Measurements from ENCODE around the gene DLX1. TPM values are rescaled to one million over a fixed set of nuclear protein-coding genes. Genes with fewer than 3 reads are reported as not detected.

DLX1 gene
- total RNA-seq, 1 experiment from 2014 or later, result 2.0 TPM

DNA sequence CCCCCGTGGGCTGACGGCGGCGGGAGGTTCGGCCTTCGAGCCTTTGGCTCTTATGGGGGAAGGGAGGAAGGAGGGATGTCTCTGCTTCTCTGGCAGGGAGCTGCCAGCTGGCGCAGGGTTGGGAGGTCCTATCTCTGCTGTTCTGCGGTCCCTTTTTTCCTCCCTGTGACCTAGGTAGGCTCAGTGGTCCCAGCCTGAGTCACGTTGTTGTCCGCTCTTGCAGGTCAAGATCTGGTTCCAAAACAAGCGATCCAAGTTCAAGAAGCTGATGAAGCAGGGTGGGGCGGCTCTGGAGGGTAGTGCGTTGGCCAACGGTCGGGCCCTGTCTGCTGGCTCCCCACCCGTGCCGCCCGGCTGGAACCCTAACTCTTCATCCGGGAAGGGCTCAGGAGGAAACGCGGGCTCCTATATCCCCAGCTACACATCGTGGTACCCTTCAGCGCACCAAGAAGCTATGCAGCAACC lies 2.5 kb downstream of the DLX1 start:
- RAD21 ChIA-PET (ENCODE audit: low non-redundant PET in 1 of 2, low total read pairs in 2 of 2, uncharacterized antibody in 2 of 2, unreplicated experiment in 2 of 2), result no interaction called here
- CTCF ChIA-PET, result no interaction called here
- no peak overlapping the region for H3K27ac ChIP-seq (ENCODE audit: low read depth, low read length)
- H3K36me3 ChIP-seq (ENCODE audit: control insufficient read depth in 1 of 2, insufficient read depth in 2 of 2, low read length in 2 of 2), result no peaks in the 10 kb centered on the region
- H2AFZ ChIP-seq (ENCODE audit: low read depth, low read length, poor library complexity, severe bottlenecking), result no peak overlapping the region
- no peak for ATAC-seq
- no peaks in the 10 kb centered on the region for H3K9me3 ChIP-seq (ENCODE audit: control insufficient read depth in 1 of 2, insufficient read depth in 1 of 2, low read depth in 1 of 2, low read length in 2 of 2)
- H4K20me1 ChIP-seq (ENCODE audit: insufficient read depth), result no peaks in the 10 kb centered on the region
- H3K27me3 ChIP-seq (ENCODE audit: insufficient read depth, low read length), result no peaks in the 10 kb centered on the region
- H3K4me1 ChIP-seq (ENCODE audit: control insufficient read depth in 1 of 2, insufficient read depth in 2 of 2, low read length in 2 of 2), result peaks cover 0 to 17% of the 10 kb centered on the region in 2 experiments; a peak in 1 of 4 replicates
- POLR2A ChIA-PET, result no interaction called here
- no peaks in the 10 kb centered on the region for H3K9me2 ChIP-seq (ENCODE audit: insufficient read depth)
- TF ChIP-seq, protein P1, sequence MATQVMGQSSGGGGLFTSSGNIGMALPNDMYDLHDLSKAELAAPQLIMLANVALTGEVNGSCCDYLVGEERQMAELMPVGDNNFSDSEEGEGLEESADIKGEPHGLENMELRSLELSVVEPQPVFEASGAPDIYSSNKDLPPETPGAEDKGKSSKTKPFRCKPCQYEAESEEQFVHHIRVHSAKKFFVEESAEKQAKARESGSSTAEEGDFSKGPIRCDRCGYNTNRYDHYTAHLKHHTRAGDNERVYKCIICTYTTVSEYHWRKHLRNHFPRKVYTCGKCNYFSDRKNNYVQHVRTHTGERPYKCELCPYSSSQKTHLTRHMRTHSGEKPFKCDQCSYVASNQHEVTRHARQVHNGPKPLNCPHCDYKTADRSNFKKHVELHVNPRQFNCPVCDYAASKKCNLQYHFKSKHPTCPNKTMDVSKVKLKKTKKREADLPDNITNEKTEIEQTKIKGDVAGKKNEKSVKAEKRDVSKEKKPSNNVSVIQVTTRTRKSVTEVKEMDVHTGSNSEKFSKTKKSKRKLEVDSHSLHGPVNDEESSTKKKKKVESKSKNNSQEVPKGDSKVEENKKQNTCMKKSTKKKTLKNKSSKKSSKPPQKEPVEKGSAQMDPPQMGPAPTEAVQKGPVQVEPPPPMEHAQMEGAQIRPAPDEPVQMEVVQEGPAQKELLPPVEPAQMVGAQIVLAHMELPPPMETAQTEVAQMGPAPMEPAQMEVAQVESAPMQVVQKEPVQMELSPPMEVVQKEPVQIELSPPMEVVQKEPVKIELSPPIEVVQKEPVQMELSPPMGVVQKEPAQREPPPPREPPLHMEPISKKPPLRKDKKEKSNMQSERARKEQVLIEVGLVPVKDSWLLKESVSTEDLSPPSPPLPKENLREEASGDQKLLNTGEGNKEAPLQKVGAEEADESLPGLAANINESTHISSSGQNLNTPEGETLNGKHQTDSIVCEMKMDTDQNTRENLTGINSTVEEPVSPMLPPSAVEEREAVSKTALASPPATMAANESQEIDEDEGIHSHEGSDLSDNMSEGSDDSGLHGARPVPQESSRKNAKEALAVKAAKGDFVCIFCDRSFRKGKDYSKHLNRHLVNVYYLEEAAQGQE (IDR thresholded peaks at IDR 0.05; ENCODE audit: low read depth), result no peak
- no peak for TF ChIP-seq CBX3 (IDR thresholded peaks at IDR 0.05; ENCODE audit: low read depth)
- intact Hi-C loops (cut with micrococcal nuclease), result no loop called here
- H3K79me2 ChIP-seq (ENCODE audit: insufficient read depth, low read length), result no peaks in the 10 kb centered on the region
- H3K4me3 ChIP-seq (replicated peaks in 1 of 2; ENCODE audit: low read depth in 1 of 2, low read length in 2 of 2), result no peak overlapping the region
- no TSS peak for BruUV-seq (replicated peaks)
- DNase-seq (ENCODE audit: low read depth, low spot score), result no peak
- no peak overlapping the region for H3K4me2 ChIP-seq (ENCODE audit: low read length)
- no peak overlapping the region for H3K9ac ChIP-seq (ENCODE audit: low read length)

DNA sequence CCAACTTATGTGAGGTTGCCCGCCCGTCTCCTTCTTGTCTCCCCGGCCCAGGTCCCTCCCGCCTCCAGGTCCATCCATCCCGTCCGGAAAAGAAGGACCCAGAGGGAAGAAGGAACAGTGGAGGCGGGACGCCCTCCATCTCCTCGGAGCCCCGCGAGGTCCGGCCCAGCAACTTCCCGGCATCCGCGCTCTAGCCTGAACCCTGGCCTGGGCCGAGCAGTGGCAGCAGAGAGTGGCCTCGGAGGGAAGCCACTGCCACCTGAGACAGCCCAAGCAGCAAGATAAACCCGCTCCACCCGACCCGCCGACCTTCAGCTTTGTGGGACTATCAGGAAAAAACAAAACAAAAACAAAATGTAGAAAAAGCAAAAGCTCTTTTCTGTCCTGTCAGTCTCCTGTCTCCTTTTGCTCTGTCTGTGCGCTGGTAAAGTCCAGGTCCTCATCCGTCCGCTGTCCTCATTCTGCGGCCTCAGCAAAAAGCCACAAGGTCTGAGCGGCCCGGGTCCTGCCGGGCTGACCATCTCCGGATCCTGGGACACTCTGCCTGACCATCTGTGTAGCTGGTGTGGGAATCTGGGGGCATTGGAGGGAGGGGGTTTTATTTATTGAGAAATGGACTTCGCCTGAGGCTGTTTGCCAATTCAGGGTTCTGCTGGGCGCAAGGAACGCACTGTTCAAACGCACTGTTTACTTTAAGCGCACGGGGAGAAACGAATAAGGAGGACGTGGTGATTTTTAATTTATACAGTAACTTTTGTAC lies 3.1 kb downstream of the DLX1 start:
- H3K4me1 ChIP-seq (ENCODE audit: control insufficient read depth in 1 of 2, insufficient read depth in 2 of 2, low read length in 2 of 2), result peaks cover 0 to 17% of the 10 kb centered on the region in 2 experiments; a peak in 1 of 4 replicates
- no peaks in the 10 kb centered on the region for H3K79me2 ChIP-seq (ENCODE audit: insufficient read depth, low read length)
- H3K9me3 ChIP-seq (ENCODE audit: control insufficient read depth in 1 of 2, insufficient read depth in 1 of 2, low read depth in 1 of 2, low read length in 2 of 2), result no peaks in the 10 kb centered on the region
- no peak overlapping the region for H3K4me2 ChIP-seq (ENCODE audit: low read length)
- RAD21 ChIA-PET (ENCODE audit: low non-redundant PET in 1 of 2, low total read pairs in 2 of 2, uncharacterized antibody in 2 of 2, unreplicated experiment in 2 of 2), result no interaction called here
- no peak for DNase-seq (ENCODE audit: low read depth, low spot score)
- no peaks in the 10 kb centered on the region for H3K9me2 ChIP-seq (ENCODE audit: insufficient read depth)
- H3K27ac ChIP-seq (ENCODE audit: low read depth, low read length), result no peak overlapping the region
- H2AFZ ChIP-seq (ENCODE audit: low read depth, low read length, poor library complexity, severe bottlenecking), result no peak overlapping the region
- CTCF ChIA-PET, result no interaction called here
- no peaks in the 10 kb centered on the region for H4K20me1 ChIP-seq (ENCODE audit: insufficient read depth)
- intact Hi-C loops (cut with micrococcal nuclease), result no loop called here
- no peaks in the 10 kb centered on the region for H3K27me3 ChIP-seq (ENCODE audit: insufficient read depth, low read length)
- POLR2A ChIA-PET, result no interaction called here
- no peak overlapping the region for H3K4me3 ChIP-seq (replicated peaks in 1 of 2; ENCODE audit: low read depth in 1 of 2, low read length in 2 of 2)
- no peak for ATAC-seq
- H3K9ac ChIP-seq (ENCODE audit: low read length), result no peak overlapping the region
- H3K36me3 ChIP-seq (ENCODE audit: control insufficient read depth in 1 of 2, insufficient read depth in 2 of 2, low read length in 2 of 2), result no peaks in the 10 kb centered on the region
- no TSS peak for BruUV-seq (replicated peaks)
- no peak for TF ChIP-seq RAD21 (IDR thresholded peaks at IDR 0.05; ENCODE audit: low read depth)
- TF ChIP-seq CEBPB (IDR thresholded peaks at IDR 0.05; ENCODE audit: low read depth), result no peak
- no peak for TF ChIP-seq ZFX (IDR thresholded peaks at IDR 0.05)
- no peak for TF ChIP-seq EGR1 (IDR thresholded peaks at IDR 0.05; ENCODE audit: low read depth)
- TF ChIP-seq, protein P1 (IDR thresholded peaks at IDR 0.05; ENCODE audit: low read depth), result no peak
- no peak for TF ChIP-seq SRF (IDR thresholded peaks at IDR 0.05; ENCODE audit: low read depth)
- TF ChIP-seq, protein P2, sequence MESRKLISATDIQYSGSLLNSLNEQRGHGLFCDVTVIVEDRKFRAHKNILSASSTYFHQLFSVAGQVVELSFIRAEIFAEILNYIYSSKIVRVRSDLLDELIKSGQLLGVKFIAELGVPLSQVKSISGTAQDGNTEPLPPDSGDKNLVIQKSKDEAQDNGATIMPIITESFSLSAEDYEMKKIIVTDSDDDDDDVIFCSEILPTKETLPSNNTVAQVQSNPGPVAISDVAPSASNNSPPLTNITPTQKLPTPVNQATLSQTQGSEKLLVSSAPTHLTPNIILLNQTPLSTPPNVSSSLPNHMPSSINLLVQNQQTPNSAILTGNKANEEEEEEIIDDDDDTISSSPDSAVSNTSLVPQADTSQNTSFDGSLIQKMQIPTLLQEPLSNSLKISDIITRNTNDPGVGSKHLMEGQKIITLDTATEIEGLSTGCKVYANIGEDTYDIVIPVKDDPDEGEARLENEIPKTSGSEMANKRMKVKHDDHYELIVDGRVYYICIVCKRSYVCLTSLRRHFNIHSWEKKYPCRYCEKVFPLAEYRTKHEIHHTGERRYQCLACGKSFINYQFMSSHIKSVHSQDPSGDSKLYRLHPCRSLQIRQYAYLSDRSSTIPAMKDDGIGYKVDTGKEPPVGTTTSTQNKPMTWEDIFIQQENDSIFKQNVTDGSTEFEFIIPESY (IDR thresholded peaks at IDR 0.05; ENCODE audit: extremely low read depth, insufficient replicate concordance, low read length), result no peak
- no peak for TF ChIP-seq JUND (IDR thresholded peaks at IDR 0.05)
- no peak for TF ChIP-seq SIN3A (IDR thresholded peaks at IDR 0.05; ENCODE audit: low read depth)
- no peak for TF ChIP-seq EZH2 (IDR thresholded peaks at IDR 0.05)
